Measurements from ENCODE around the gene SFTPD. TPM values are rescaled to one million over a fixed set of nuclear protein-coding genes. Genes with fewer than 3 reads are reported as not detected.

Gene SFTPD
- polyA plus RNA-seq, 1 of the 3 experiments (the other 2 are of a cell fraction), result 0.03 TPM

GRCh38 chr10:79910836-79911235, 38.1 kb downstream of the SFTPD start:
- no peak overlapping the region for H3K9ac ChIP-seq
- H3K9me2 ChIP-seq, result no peaks in the 10 kb centered on the region
- H3K4me3 ChIP-seq (ENCODE audit: low read depth in 2 of 2, low read length in 1 of 2), result no peak overlapping the region
- H2AFZ ChIP-seq (ENCODE audit: low read depth), result no peak overlapping the region
- DNase-seq, result no peak
- 71% methylated on average over 2 of the region's 2 CpGs for WGBS (ENCODE audit: low lambda C conversion rate)
- no peaks in the 10 kb centered on the region for H3K4me1 ChIP-seq (ENCODE audit: control insufficient read depth in 1 of 2, insufficient read depth in 2 of 2, low read depth in 1 of 2, low read length in 1 of 2)
- H3K36me3 ChIP-seq (replicated peaks in 1 of 2; ENCODE audit: control insufficient read depth in 1 of 2, insufficient read depth in 2 of 2, low read length in 1 of 2), result peaks cover 0 to 4% of the 10 kb centered on the region in 2 experiments
- no peak overlapping the region for H3K4me2 ChIP-seq
- no peaks in the 10 kb centered on the region for H3K27me3 ChIP-seq (ENCODE audit: insufficient read depth)
- H3K27ac ChIP-seq (ENCODE audit: low read depth in 2 of 2, low read length in 1 of 2), result no peak overlapping the region
- peaks cover 3% of the 10 kb centered on the region for H3F3A ChIP-seq (replicated peaks; ENCODE audit: insufficient read depth)
- ChIA-PET POLR2A (no interaction called here), CTCF (no interaction called here)
- H4K20me1 ChIP-seq (ENCODE audit: insufficient read depth), result no peaks in the 10 kb centered on the region
- TF ChIP-seq EZH2phosphoT487 (IDR thresholded peaks at IDR 0.05; ENCODE audit: borderline replicate concordance, low read depth), result no peak
- no peaks in the 10 kb centered on the region for H3K79me2 ChIP-seq (ENCODE audit: insufficient read depth)
- no peaks in the 10 kb centered on the region for H3K9me3 ChIP-seq

- Histone ChIP-seq H3K27me3 (ENCODE audit: insufficient read depth) (no peaks in the 10 kb centered on the region), H2AFZ (ENCODE audit: low read depth) (no peak overlapping the region), H3K4me1 (ENCODE audit: control insufficient read depth in 1 of 2, insufficient read depth in 2 of 2, low read depth in 1 of 2, low read length in 1 of 2) (no peaks in the 10 kb centered on the region), H3K9ac (no peak overlapping the region), H3K9me2 (no peaks in the 10 kb centered on the region), H4K20me1 (ENCODE audit: insufficient read depth) (no peaks in the 10 kb centered on the region), H3K27ac (ENCODE audit: low read depth in 2 of 2, low read length in 1 of 2) (no peak overlapping the region), H3F3A (replicated peaks; ENCODE audit: insufficient read depth) (peaks cover 8% of the 10 kb centered on the region), H3K36me3 (replicated peaks in 1 of 2; ENCODE audit: control insufficient read depth in 1 of 2, insufficient read depth in 2 of 2, low read length in 1 of 2) (peaks cover 0 to 4% of the 10 kb centered on the region in 2 experiments), H3K4me3 (ENCODE audit: low read depth in 2 of 2, low read length in 1 of 2) (no peak overlapping the region), H3K9me3 (no peaks in the 10 kb centered on the region), H3K79me2 (ENCODE audit: insufficient read depth) (no peaks in the 10 kb centered on the region), H3K4me2 (no peak overlapping the region)
- ChIA-PET POLR2A (no interaction called here), CTCF (no interaction called here)
- WGBS (ENCODE audit: low lambda C conversion rate), result 75% methylated on average over 3 of the region's 3 CpGs
- TF ChIP-seq POLR2AphosphoS5 (IDR thresholded peaks at IDR 0.05; ENCODE audit: low read depth, low read length), result no peak
- no peak for TF ChIP-seq GABPA (IDR thresholded peaks at IDR 0.05; ENCODE audit: low read depth)
- no peak for TF ChIP-seq USF2 (IDR thresholded peaks at IDR 0.05; ENCODE audit: borderline replicate concordance, low read depth, low read length)
- TF ChIP-seq TEAD4 (IDR thresholded peaks at IDR 0.05; ENCODE audit: borderline replicate concordance, insufficient read depth), result no peak
- TF ChIP-seq FOXM1 (IDR thresholded peaks at IDR 0.05; ENCODE audit: low read depth), result no peak
- no peak for TF ChIP-seq RAD21 (IDR thresholded peaks at IDR 0.05; ENCODE audit: low read length)
- TF ChIP-seq USF1 (IDR thresholded peaks at IDR 0.05; ENCODE audit: borderline replicate concordance, low read depth), result no peak
- TF ChIP-seq EP300 (IDR thresholded peaks at IDR 0.05; ENCODE audit: borderline replicate concordance in 1 of 2, low read depth in 1 of 2, low read length in 1 of 2), result no peak
- DNase-seq, result no peak
These were observed 38.6 kb downstream of the SFTPD start for GRCh38 chr10:79910344-79910743.
